IPS DF 19.7 (cell line): Measurements from ENCODE around the gene ZNF593.

ENCODE experiments used
- DNase-seq: peaks from one replicate; pipeline ENCODE4 v3.0.0-alpha.2; 2013; ENCODE audit warnings: low read depth, low spot score

The ZNF593 gene

DNA sequence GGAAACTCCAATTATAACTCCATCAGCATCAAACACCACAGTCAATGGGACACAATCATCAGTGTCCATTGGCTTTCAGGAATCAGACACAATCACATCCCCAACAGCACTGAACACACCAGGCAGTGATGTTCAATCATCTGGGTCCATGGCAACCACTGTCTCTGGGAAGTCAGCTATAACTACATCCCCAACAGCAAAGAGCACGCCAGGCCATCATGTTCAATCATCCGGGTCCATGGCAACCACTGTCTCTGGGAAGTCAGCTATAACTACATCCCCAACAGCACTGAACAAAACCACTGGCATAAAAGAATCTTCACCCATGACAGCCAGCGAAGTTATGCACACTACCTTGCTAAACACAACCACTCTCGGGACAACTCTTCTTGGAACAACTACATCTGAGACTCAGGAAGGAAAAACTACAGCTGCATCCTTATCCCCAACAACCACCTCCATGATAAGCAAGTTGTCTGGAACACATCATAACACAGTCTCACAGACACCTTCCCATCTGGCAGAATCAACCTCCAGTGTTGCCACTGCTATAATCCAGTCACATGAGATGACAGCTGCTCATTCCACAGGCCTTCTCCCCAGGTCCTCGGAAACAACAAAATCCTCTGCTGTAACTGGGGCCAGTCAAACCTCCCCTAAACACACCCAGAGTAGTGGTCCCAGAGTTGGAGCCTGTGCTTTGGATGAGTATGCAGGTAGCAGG lies 40.6 kb downstream of the ZNF593 start:
- no peak for DNase-seq

GRCh38 chr1:26212726-26213125 lies 43.0 kb downstream of the ZNF593 start:
- no peak for DNase-seq

GRCh38 chr1:26213335-26213905 lies 43.7 kb downstream of the ZNF593 start:
- DNase-seq, result no peak

DNA sequence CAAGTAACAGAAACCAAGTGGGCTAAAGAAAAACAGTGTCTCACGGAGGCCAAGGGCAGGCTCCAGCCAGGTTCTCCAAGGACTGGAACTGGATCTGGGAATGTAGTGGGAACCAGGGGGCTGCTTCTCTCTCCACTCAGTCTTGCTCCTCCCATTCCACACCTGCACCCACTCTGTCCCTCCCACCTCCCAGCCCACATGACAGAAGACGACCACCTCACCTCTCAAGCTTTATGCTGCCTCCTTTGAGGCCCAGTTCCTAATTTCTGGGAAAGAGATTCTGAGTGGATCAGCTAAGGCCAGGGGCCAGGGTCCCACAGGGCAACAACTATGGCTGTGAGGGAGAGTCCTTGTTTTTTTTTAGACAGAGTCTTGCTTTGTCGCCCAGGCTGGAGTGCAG lies 45.5 kb downstream of the ZNF593 start:
- no peak for DNase-seq

DNA sequence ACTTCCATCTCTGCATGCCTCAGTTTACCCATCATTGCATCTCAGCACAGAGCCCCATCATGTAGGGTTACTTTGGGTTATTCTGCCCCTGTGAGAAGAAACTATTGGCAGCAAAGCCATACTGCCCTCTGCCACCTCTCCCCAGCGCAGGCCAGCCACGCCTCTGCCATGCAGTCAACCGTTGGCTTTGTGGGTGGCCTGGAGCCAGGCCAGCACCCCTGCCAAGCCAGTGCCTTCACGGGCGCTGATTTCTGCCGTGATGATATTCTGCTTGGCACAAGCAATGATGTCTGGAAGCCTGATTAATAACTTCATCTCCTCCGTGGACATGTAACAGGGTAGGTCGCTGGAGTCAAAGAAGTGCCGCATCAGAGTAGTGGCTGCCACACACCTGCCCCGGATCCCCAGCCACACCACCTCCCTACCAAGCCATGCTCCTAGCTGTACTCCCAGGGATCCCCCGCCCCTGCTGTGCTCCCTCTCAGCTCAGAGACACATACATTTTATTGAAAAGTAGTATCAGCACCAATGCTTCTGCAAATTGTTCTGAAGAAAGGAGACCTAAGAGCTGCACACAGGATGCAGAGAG lies 49.3 kb downstream of the ZNF593 start:
- no peak for DNase-seq
